ENCODE data around the gene MSN.

The MSN gene

GRCh38 chrX:65674204-65674893 is 6.9 kb downstream of the MSN start:
- DNase-seq (ENCODE audit: low spot score), result no peak

- DNase-seq (ENCODE audit: low spot score), result peak; percentile 76
Measured at GRCh38 chrX:65677954-65678469, 10.6 kb downstream of the MSN start.

GRCh38 chrX:65679071-65679540 is 11.7 kb downstream of the MSN start:
- no peak for DNase-seq (ENCODE audit: low spot score)

GRCh38 chrX:65681810-65682209 is 14.4 kb downstream of the MSN start:
- DNase-seq (ENCODE audit: low spot score), result no peak

GRCh38 chrX:65685112-65685511 is 17.7 kb downstream of the MSN start:
- DNase-seq (ENCODE audit: low spot score), result no peak

- no peak for DNase-seq (ENCODE audit: low spot score)
Measured at GRCh38 chrX:65686236-65686635, 18.8 kb downstream of the MSN start.

GRCh38 chrX:65687367-65687766 is 19.9 kb downstream of the MSN start:
- no peak for DNase-seq (ENCODE audit: low spot score)

- no peak for DNase-seq (ENCODE audit: low spot score)
Measured at GRCh38 chrX:65688403-65688871, 21.0 kb downstream of the MSN start.

GRCh38 chrX:65689377-65689776 is 21.9 kb downstream of the MSN start:
- DNase-seq (ENCODE audit: low spot score), result no peak

- DNase-seq (ENCODE audit: low spot score), result peak; percentile 70
Measured at GRCh38 chrX:65690057-65690855, 22.8 kb downstream of the MSN start.

- DNase-seq (ENCODE audit: low spot score), result no peak
Measured at GRCh38 chrX:65695849-65696449, 28.5 kb downstream of the MSN start.

GRCh38 chrX:65696613-65697012 is 29.2 kb downstream of the MSN start:
- DNase-seq (ENCODE audit: low spot score), result no peak

GRCh38 chrX:65697211-65697641 is 29.8 kb downstream of the MSN start:
- peak; percentile 58 for DNase-seq (ENCODE audit: low spot score)

GRCh38 chrX:65697915-65698796 is 30.7 kb downstream of the MSN start:
- DNase-seq (ENCODE audit: low spot score), result no peak

- no peak for DNase-seq (ENCODE audit: low spot score)
Measured at GRCh38 chrX:65702956-65703355, 35.5 kb downstream of the MSN start.

- no peak for DNase-seq (ENCODE audit: low spot score)
Measured at GRCh38 chrX:65705439-65705838, 38.0 kb downstream of the MSN start.

GRCh38 chrX:65706041-65706828 is 38.8 kb downstream of the MSN start:
- peak; percentile 65 for DNase-seq (ENCODE audit: low spot score)

- DNase-seq (ENCODE audit: low spot score), result no peak
Measured at GRCh38 chrX:65707151-65707550, 39.7 kb downstream of the MSN start.

- no peak for DNase-seq (ENCODE audit: low spot score)
Measured at GRCh38 chrX:65712005-65712806, 44.8 kb downstream of the MSN start.

- DNase-seq (ENCODE audit: low spot score), result no peak
Measured at GRCh38 chrX:65718538-65718937, 51.1 kb downstream of the MSN start.

All from AG08395 (cell line).